Panc1 (cell line): ENCODE data around the gene DCAF17.

ENCODE experiments used
- CTCF ChIP-seq: fragments of 450-650 bp; IDR thresholded peaks from 2 replicates; pipeline ENCODE4 v1.5.1; 2017; ENCODE audit warnings: mild to moderate bottlenecking
- POLR2AphosphoS5 ChIP-seq: IDR thresholded peaks from 2 replicates; pipeline ENCODE4 v1.6.1; 2012; ENCODE audit warnings: mild to moderate bottlenecking, low read depth, low read length, moderate library complexity
- REST ChIP-seq, 2 experiments: IDR thresholded peaks; 2 replicates each; pipeline ENCODE4 v1.6.1; 2011 to 2012; ENCODE audit warnings: low read depth in 2 of 2, control low read depth in 1 of 2, low read length in 1 of 2, mild to moderate bottlenecking in 1 of 2, moderate library complexity in 1 of 2; ENCODE audit not compliant: insufficient read depth in 1 of 2

- TF ChIP-seq CTCF (no peak), POLR2AphosphoS5 (no peak), REST (IDR thresholded peaks at IDR 0.05; ENCODE audit: insufficient read depth in 1 of 2, low read depth in 2 of 2, low read length in 1 of 2) (no peak)
Observed at GRCh38 chr2:171491292-171491691, 57.3 kb downstream of the DCAF17 start.
